ENCODE measurements around the gene KRTAP4-1. TPM values are rescaled to one million over a fixed set of nuclear protein-coding genes. Genes with fewer than 3 reads are reported as not detected.
"Not testable (repeated sequence)": the region's sequence is repeated elsewhere in the genome, so short reads cannot be mapped to it uniquely, and the experiment has no call there.

KRTAP4-1 gene
- total RNA-seq, 1 donor from 2014 or later: not detected

GRCh38 chr17:41196068-41196467 lies 11.4 kb upstream of the KRTAP4-1 start:
- Histone ChIP-seq H3K27me3 (no peaks in the 10 kb centered on the region), H3K4me3 (no peak overlapping the region), H3K9me3 (no peaks in the 10 kb centered on the region), H3K4me1 (no peaks in the 10 kb centered on the region), H3K27ac (no peak overlapping the region), H3K36me3 (no peaks in the 10 kb centered on the region)
- DNase-seq (ENCODE audit: extremely low spot score in 2 of 2): no peak
- intact Hi-C loops (cut with DNase I): no loop called here
- TF ChIP-seq, protein P1, sequence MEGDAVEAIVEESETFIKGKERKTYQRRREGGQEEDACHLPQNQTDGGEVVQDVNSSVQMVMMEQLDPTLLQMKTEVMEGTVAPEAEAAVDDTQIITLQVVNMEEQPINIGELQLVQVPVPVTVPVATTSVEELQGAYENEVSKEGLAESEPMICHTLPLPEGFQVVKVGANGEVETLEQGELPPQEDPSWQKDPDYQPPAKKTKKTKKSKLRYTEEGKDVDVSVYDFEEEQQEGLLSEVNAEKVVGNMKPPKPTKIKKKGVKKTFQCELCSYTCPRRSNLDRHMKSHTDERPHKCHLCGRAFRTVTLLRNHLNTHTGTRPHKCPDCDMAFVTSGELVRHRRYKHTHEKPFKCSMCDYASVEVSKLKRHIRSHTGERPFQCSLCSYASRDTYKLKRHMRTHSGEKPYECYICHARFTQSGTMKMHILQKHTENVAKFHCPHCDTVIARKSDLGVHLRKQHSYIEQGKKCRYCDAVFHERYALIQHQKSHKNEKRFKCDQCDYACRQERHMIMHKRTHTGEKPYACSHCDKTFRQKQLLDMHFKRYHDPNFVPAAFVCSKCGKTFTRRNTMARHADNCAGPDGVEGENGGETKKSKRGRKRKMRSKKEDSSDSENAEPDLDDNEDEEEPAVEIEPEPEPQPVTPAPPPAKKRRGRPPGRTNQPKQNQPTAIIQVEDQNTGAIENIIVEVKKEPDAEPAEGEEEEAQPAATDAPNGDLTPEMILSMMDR (IDR thresholded peaks at IDR 0.05): no peak
- TF ChIP-seq POLR2AphosphoS5 (IDR thresholded peaks at IDR 0.05; ENCODE audit: insufficient read depth in 1 of 2, low read depth in 1 of 2): no peak
- TF ChIP-seq POLR2A (IDR thresholded peaks at IDR 0.05): no peak

- no peaks in the 10 kb centered on the region for H3K36me3 ChIP-seq
- TF ChIP-seq, protein P1 (IDR thresholded peaks at IDR 0.05): no peak
- no peak for TF ChIP-seq POLR2AphosphoS5 (IDR thresholded peaks at IDR 0.05; ENCODE audit: insufficient read depth in 1 of 2, low read depth in 1 of 2)
- no peak for TF ChIP-seq POLR2A (IDR thresholded peaks at IDR 0.05)
- intact Hi-C loops (cut with DNase I): no loop called here
Measured at GRCh38 chr17:41190328-41190727, 5.6 kb upstream of the KRTAP4-1 start.

DNA sequence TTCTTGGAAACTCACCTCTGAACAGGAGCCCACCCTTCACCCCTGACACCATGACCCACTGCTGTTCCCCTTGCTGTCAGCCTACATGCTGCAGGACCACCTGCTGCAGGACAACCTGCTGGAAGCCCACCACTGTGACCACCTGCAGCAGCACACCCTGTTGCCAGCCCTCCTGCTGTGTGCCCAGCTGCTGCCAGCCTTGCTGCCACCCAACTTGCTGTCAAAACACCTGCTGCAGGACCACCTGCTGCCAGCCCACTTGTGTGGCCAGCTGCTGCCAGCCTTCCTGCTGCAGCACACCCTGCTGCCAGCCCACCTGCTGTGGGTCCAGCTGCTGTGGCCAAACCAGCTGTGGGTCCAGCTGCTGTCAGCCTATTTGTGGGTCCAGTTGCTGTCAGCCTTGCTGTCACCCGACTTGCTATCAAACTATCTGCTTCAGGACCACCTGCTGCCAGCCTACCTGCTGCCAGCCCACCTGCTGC lies 5.2 kb upstream of the KRTAP4-1 start, which contains the start of gene KRTAP9-1:
KRTAP9-1 (plus strand) TSS at position 51 of the 482 bp plus-strand sequence; CDS start at position 51, 0 bp downstream.
- H3K9me3 ChIP-seq; intact Hi-C loops (cut with DNase I); H3K36me3 ChIP-seq; DNase-seq (ENCODE audit: extremely low spot score in 2 of 2); H3K4me1 ChIP-seq; H3K4me3 ChIP-seq; H3K27ac ChIP-seq; H3K27me3 ChIP-seq: not testable (repeated sequence)

More at GRCh38 chr17:41190328-41190727, 5.6 kb upstream of the KRTAP4-1 start:
- Histone ChIP-seq H3K27me3 (no peaks in the 10 kb centered on the region), H3K27ac (no peak overlapping the region), H3K4me1 (no peaks in the 10 kb centered on the region), H3K9me3 (no peaks in the 10 kb centered on the region), H3K4me3 (no peak overlapping the region)
- DNase-seq (ENCODE audit: extremely low spot score in 2 of 2): no peak

DNA sequence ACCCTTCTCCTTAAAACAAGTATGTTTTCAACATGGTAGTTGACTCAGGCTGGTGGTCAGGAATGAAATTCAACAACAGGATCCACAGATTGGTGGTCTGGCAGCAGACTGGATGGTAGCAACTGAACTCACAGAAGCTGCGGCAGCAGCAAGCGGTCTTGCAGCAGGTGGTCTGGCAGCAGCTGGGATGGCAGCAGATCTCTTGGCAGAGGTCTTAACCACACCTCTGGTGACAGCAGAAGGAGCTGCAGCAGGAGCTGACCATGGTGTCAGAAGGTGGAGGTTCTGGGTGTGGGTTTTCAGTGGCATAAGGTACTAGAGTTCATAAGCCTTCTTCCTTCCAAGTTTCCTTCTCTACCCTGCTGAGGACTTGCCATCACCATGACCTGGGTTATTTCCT lies 2.2 kb upstream of the KRTAP4-1 start:
- H3K27ac ChIP-seq: no peak overlapping the region
- no peaks in the 10 kb centered on the region for H3K27me3 ChIP-seq
- no peak overlapping the region for H3K4me3 ChIP-seq
- intact Hi-C loops (cut with DNase I): no loop called here
- no peak for DNase-seq (ENCODE audit: extremely low spot score in 2 of 2)
- H3K4me1 ChIP-seq: no peaks in the 10 kb centered on the region
- H3K9me3 ChIP-seq: no peaks in the 10 kb centered on the region
- TF ChIP-seq, protein P1 (IDR thresholded peaks at IDR 0.05): no peak
- no peak for TF ChIP-seq POLR2A (IDR thresholded peaks at IDR 0.05)
- TF ChIP-seq POLR2AphosphoS5 (IDR thresholded peaks at IDR 0.05; ENCODE audit: insufficient read depth in 1 of 2, low read depth in 1 of 2): no peak
- no peaks in the 10 kb centered on the region for H3K36me3 ChIP-seq

GRCh38 chr17:41185001-41185400 lies 290 bp upstream of the KRTAP4-1 start:
- Histone ChIP-seq H3K36me3 (no peaks in the 10 kb centered on the region), H3K9me3 (no peaks in the 10 kb centered on the region), H3K27me3 (no peaks in the 10 kb centered on the region), H3K4me1 (no peaks in the 10 kb centered on the region), H3K4me3 (no peak overlapping the region), H3K27ac (no peak overlapping the region)
- DNase-seq (ENCODE audit: extremely low spot score in 2 of 2): no peak
- TF ChIP-seq POLR2A (IDR thresholded peaks at IDR 0.05): no peak
- no peak for TF ChIP-seq POLR2AphosphoS5 (IDR thresholded peaks at IDR 0.05; ENCODE audit: insufficient read depth in 1 of 2, low read depth in 1 of 2)
- TF ChIP-seq, protein P1 (IDR thresholded peaks at IDR 0.05): no peak
- intact Hi-C loops (cut with DNase I): no loop called here
